Left ventricle myocardium inferior (tissue), 1 donor: ENCODE results near the gene NME9. TPM values are rescaled to one million over a fixed set of nuclear protein-coding genes. Genes with fewer than 3 reads are reported as not detected.
"Not testable (repeated sequence)": the region's sequence is repeated elsewhere in the genome, so short reads cannot be mapped to it uniquely, and the experiment has no call there.

Experiments used
- DNase-seq: peaks from one replicate; pipeline ENCODE4 v3.0.0-alpha.2; 2020
- H3K27ac ChIP-seq: fragments of 200-600 bp; replicated peaks from 2 replicates; pipeline ENCODE4 v1.8.0; 2021
- H3K27me3 ChIP-seq: fragments of 200-600 bp; 2 replicates; pipeline ENCODE4 v1.8.0; 2021; ENCODE audit warnings: low read depth
- H3K36me3 ChIP-seq: fragments of 200-600 bp; 2 replicates; pipeline ENCODE4 v1.8.0; 2021
- H3K4me1 ChIP-seq: fragments of 200-600 bp; 2 replicates; pipeline ENCODE4 v1.8.0; 2021
- H3K4me3 ChIP-seq: fragments of 200-600 bp; 2 replicates; pipeline ENCODE4 v1.8.0; 2021; ENCODE audit warnings: mild to moderate bottlenecking, moderate library complexity
- H3K9me3 ChIP-seq: fragments of 200-600 bp; replicated peaks from 2 replicates; pipeline ENCODE4 v1.8.0; 2021
- intact Hi-C: fragments of 100-400 bp; cut with micrococcal nuclease; formaldehyde crosslinking; loops from one replicate; pipeline ENCODE4 v1.11.0; 2022
- long read RNA-seq: library from polyadenylated mRNA; unstranded; transcript quantifications from one replicate; pipeline ENCODE4 v2.0.0, GENCODE V29; 2021
- total RNA-seq: library from RNA; stranded (reverse); fragmentation: NEBNext Ultra II Directional; extraction: Animal tissue kit (Norgen Biotek cat#: 25700); gene quantifications from one replicate; pipeline ENCODE4 v1.2.1, GENCODE V29; 2021
- TF ChIP-seq, protein P1 (sequence below): fragments of 200-600 bp; IDR thresholded peaks from 2 replicates; pipeline ENCODE4 v1.8.0; 2021; ENCODE audit warnings: antibody characterized with exemption, mild to moderate bottlenecking, borderline replicate concordance
- donor health status: DM: no; HTN: yes; CAD: no; lungs with severe emphysema.

Gene NME9, protein sequence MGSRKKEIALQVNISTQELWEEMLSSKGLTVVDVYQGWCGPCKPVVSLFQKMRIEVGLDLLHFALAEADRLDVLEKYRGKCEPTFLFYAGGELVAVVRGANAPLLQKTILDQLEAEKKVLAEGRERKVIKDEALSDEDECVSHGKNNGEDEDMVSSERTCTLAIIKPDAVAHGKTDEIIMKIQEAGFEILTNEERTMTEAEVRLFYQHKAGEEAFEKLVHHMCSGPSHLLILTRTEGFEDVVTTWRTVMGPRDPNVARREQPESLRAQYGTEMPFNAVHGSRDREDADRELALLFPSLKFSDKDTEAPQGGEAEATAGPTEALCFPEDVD
- total RNA-seq, result not detected
- long read RNA-seq, result 0 reads

DNA sequence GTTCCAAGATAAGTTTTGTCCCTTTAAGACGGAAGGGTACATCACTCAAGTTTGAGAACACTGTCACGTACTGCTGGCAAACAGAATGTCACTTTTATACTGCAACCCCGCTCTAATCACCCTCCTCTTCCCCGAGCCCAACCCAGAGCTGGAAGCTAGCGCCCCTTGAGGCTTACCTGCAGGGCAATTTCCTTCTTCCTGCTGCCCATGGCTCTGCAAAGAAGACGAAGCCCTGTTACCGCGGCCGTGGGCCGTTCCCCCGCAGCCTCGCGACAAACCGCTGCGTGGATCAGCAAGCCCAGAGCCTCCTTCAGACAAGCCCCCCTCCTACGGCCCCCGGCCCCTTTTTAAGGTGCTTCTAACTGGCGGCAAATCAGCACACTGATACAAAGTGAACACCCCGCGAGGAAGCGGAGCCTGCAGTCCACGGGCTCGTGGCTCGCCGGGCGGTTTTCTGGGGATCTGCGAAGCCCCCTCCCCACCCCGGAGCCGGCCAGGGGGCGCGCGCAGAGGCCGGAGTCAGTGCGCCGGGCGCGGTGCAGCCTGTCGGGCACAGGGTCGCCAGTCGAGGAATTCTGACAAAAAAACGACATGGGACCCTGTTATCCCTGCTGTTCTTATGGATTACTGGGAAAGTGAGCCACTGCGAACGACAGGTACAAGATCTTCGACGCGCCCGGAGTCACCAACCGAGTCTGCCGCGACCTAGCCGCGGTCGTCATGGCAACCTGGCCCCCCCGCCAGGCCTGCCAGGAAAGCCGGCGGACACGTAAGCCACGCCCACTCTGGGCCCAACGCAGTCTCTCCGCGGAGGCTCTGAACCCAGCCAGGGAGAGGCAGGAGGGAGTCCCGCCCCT is at the start of gene NME9:
TSS of gene NME9 (minus strand) at position 725 of the 857 bp plus-strand sequence. CDS start at position 209, 516 bp downstream.
- TF ChIP-seq, protein P1, sequence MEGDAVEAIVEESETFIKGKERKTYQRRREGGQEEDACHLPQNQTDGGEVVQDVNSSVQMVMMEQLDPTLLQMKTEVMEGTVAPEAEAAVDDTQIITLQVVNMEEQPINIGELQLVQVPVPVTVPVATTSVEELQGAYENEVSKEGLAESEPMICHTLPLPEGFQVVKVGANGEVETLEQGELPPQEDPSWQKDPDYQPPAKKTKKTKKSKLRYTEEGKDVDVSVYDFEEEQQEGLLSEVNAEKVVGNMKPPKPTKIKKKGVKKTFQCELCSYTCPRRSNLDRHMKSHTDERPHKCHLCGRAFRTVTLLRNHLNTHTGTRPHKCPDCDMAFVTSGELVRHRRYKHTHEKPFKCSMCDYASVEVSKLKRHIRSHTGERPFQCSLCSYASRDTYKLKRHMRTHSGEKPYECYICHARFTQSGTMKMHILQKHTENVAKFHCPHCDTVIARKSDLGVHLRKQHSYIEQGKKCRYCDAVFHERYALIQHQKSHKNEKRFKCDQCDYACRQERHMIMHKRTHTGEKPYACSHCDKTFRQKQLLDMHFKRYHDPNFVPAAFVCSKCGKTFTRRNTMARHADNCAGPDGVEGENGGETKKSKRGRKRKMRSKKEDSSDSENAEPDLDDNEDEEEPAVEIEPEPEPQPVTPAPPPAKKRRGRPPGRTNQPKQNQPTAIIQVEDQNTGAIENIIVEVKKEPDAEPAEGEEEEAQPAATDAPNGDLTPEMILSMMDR, result peak; percentile 68
- Histone ChIP-seq H3K4me3 (peak within 1 kb of the TSS; percentile 85), H3K36me3 (no peaks in the 10 kb centered on the region), H3K27ac (peak within 1 kb of the TSS; percentile 55), H3K4me1 (peaks cover 25% of the 10 kb centered on the region), H3K27me3 (no peaks in the 10 kb centered on the region), H3K9me3 (no peaks in the 10 kb centered on the region)
- peak; percentile 88 for DNase-seq
- intact Hi-C loops, result no loop called here

DNA sequence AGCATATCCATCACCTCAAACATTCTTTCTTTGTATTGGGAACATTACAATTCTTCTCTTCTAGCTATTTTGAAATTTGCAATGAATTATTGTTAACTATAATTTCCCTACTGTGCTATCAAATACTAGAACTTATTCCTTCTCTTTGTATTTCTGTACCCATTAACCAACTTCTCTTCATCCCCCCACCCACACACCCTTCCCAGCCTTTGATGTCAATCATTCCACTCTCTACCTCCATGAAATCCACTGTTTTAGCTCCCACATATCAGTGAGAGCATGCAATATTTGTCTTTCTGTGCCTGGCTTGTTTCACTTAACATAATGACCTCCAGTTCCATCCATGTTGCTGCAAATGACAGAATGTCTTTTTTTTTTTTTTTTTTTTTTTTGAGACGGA is 49.3 kb upstream of the NME9 start:
- Histone ChIP-seq H3K27ac (peak overlapping the region; percentile 92), H3K36me3 (peaks cover 26% of the 10 kb centered on the region), H3K27me3 (no peaks in the 10 kb centered on the region), H3K9me3 (no peaks in the 10 kb centered on the region), H3K4me1 (peaks cover 99% of the 10 kb centered on the region), H3K4me3 (no peak overlapping the region)
- no peak for DNase-seq
- intact Hi-C loops, result no loop called here
- TF ChIP-seq, protein P1, result no peak

DNA sequence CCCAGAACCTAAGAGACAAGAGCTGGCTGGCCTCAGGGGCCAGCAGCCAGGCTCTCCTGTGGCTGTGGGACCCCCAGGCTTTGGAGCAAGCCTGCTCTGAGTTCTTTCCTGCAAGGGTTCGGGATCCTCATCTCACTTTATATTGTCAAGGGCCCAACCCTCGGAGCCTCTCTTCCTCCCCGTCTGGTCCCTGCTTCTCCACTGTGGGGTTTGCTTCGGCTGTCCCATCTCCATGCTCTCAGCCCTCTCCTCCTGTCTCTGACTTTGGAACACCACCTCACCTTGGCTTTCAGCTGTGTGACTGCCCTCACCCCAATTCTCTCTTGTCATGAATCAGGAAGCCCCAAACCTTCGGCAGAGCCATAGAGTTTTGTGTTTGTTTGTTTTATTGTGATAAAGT is 48.7 kb upstream of the NME9 start:
- intact Hi-C loops, result no loop called here
- Histone ChIP-seq H3K27me3 (no peaks in the 10 kb centered on the region), H3K4me1 (peaks cover 99% of the 10 kb centered on the region), H3K36me3 (peaks cover 33% of the 10 kb centered on the region), H3K4me3 (no peak overlapping the region), H3K9me3 (no peaks in the 10 kb centered on the region), H3K27ac (peak overlapping the region; percentile 92)
- DNase-seq, result no peak
- TF ChIP-seq, protein P1, result no peak

DNA sequence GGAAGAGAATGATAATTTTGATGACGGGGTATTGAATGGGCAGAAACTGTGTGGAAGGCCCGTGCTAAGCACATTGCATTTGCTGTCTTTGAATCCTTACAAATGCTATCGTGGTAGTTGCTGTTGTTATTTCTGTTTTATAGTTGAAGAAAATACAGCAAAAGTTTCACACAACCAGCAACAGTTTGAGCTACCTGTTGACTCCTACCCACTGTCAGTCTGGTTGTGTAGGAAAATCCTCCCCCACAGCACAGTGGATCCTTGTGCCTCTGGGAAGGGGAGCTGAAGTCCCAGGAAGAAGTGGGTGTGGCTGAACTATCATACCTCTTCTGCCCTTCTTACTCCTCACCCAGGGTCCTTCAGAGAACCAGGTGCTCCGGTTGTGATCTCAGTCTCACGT is 48.2 kb upstream of the NME9 start:
- intact Hi-C loops, result no loop called here
- peak overlapping the region; percentile 92 for H3K27ac ChIP-seq
- DNase-seq, result no peak

DNA sequence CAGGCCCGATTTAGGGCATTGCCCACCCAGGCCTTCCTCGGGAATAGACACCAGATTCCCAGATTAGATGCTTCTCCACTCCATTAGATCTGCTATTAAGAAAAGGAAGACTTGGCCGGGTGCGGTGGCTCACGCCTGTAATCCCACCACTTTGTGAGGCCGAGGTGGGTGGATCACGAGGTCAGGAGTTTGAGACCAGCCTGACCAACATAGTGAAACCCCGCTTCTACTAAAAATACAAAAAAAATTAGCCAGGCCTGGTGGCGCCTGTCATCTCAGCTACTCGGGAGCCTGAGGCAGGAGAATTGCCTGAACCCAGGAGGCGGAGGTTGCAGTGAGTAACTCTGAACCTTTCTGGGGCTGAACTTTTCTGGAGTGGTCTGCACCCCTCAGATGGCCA is 47.6 kb upstream of the NME9 start:
- DNase-seq, H3K4me3 ChIP-seq, H3K9me3 ChIP-seq, intact Hi-C loops, H3K27me3 ChIP-seq: not testable (repeated sequence)
- H3K36me3 ChIP-seq, result peaks cover 37% of the 10 kb centered on the region
- peaks cover 99% of the 10 kb centered on the region for H3K4me1 ChIP-seq
- peak overlapping the region; percentile 92 for H3K27ac ChIP-seq

More for the DNA sequence above, 48.2 kb upstream of the NME9 start:
- H3K4me1 ChIP-seq, result peaks cover 99% of the 10 kb centered on the region
- TF ChIP-seq, protein P1, result no peak
- no peak overlapping the region for H3K4me3 ChIP-seq
- H3K27me3 ChIP-seq, result no peaks in the 10 kb centered on the region
- H3K36me3 ChIP-seq, result peaks cover 37% of the 10 kb centered on the region
- no peaks in the 10 kb centered on the region for H3K9me3 ChIP-seq

DNA sequence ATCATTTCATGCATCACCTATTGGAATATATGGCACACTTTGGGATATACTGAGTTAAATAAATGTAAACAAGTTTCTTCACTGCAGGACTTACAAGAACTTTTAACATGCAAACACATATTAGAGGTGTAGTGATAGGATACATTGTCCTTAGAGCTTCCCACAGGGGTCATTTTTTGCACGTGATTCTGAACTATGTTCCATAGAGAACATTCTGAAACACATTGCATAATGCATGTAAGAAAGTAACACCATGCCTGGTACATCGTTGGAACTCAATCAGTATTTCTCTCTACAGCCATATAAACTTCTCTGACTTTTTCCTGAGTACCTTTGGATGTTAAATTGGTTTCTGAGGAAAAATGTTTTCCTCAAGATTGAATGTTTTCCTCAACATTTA is 47.0 kb upstream of the NME9 start:
- H3K27ac ChIP-seq, result peak overlapping the region; percentile 92
- no peak for DNase-seq
- TF ChIP-seq, protein P1, result no peak
- H3K4me1 ChIP-seq, result peaks cover 97% of the 10 kb centered on the region
- intact Hi-C loops, result no loop called here
- no peaks in the 10 kb centered on the region for H3K27me3 ChIP-seq
- H3K9me3 ChIP-seq, result no peaks in the 10 kb centered on the region
- H3K36me3 ChIP-seq, result peaks cover 37% of the 10 kb centered on the region
- H3K4me3 ChIP-seq, result no peak overlapping the region
